ENCODE results near the gene P2RY11.

P2RY11 gene

DNA sequence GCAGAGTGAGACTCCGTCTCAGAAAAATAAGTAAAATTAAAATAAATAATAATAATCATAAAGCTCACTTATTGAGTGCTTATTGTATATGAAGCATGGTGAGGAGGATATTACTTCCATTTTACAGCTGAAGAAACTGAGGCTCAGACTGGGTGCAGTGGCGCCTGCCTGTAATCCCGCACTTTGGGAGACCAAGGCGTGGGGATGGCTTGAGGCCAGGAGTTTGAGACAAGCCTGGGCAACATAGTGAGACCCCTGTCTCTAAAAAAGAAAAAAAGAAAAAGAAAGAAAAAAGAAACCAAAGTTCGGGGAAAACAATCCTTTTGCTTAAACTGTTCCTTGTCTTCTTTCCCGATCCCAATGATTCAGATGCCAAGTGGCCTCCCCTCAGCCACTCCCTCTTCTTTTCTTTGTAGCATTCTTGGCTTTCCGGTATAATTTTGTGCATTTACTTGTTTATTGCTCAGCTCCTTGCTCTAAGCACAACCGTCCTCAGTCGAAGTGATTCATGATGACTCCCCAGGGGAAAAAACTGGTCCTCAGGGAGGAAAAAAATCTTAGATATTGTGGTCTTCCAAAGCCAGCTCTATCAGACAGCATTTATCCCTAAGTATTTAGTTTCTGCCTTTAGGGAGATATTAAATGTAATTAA is 9.2 kb downstream of the P2RY11 start:
- peak overlapping the region; percentile 49 for H3K4me3 ChIP-seq (ENCODE audit: low read length)
- TF ChIP-seq CTCF (conservative IDR thresholded peaks at IDR 0.05; ENCODE audit: low read length): no peak
- DNase-seq (ENCODE audit: low read depth): peak; percentile 92

DNA sequence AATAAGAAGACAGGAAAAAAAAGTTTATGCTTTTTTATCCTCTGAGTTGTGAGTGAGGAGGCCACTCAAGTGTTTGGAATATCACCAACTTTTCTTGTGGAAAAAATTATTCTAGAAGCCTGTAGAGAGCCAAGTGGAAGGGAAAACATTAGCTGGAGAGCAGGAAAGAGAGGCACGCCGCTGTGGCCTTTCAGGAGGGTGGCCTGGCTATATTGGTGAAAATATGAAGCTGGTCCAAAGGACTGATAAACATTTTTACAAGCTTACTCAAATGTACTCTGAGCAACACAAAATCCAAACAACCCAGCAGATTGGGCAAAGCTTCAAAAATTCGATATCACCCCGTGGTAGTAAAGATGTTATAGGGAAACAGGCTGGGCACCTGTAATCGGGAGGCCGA is 10.6 kb downstream of the P2RY11 start:
- TF ChIP-seq CTCF (conservative IDR thresholded peaks at IDR 0.05; ENCODE audit: low read length): no peak
- DNase-seq (ENCODE audit: low read depth): peak; percentile 77
- no peak overlapping the region for H3K4me3 ChIP-seq (ENCODE audit: low read length)

- DNase-seq (ENCODE audit: low read depth): no peak
- H3K4me3 ChIP-seq (ENCODE audit: low read length): no peak overlapping the region
- no peak for TF ChIP-seq CTCF (conservative IDR thresholded peaks at IDR 0.05; ENCODE audit: low read length)
These were observed 12.9 kb downstream of the P2RY11 start for GRCh38 chr19:10124429-10124828.

DNA sequence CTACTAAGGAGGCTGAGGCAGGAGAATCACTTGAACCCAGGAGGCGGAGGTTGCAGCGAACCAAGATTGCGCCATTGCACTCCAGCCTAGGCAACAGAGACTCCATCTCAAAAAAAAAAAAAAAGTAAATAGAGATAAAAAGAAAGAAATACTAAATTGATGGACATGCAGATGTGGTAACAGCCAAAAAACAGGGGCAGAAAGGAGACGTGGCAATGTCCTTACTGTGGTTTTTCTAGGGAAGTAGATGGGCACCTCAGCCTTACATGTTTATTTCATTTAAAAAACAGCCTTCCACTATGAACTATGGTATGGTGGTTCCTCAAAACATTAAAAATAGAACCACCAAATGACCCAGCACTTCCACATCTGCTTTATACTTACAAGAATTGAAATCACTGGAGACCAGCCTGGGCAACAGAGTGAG is 14.7 kb downstream of the P2RY11 start:
- no peak for TF ChIP-seq CTCF (conservative IDR thresholded peaks at IDR 0.05; ENCODE audit: low read length)
- DNase-seq (ENCODE audit: low read depth): no peak
- H3K4me3 ChIP-seq (ENCODE audit: low read length): no peak overlapping the region

DNA sequence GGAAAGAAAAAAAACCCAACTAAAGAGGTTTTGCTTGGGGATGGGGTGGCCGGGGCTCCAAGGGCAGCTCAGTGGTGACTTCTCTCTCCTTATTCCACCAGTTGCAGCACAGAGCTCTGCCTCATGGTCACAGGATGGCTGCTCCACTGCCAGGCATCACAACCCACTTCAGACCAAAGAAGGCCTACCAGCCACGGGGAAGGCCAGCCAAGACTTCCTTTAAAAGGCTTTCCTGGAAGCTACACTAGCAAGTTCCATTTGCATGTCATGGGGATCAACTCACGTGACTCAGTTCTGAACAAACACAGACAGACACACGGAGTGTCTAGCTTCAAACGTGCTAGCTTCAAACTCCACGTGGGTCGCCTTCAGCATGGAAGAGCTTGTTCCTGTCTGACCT is 21.4 kb downstream of the P2RY11 start:
- no peak overlapping the region for H3K4me3 ChIP-seq (ENCODE audit: low read length)
- DNase-seq (ENCODE audit: low read depth): no peak
- no peak for TF ChIP-seq CTCF (conservative IDR thresholded peaks at IDR 0.05; ENCODE audit: low read length)

DNA sequence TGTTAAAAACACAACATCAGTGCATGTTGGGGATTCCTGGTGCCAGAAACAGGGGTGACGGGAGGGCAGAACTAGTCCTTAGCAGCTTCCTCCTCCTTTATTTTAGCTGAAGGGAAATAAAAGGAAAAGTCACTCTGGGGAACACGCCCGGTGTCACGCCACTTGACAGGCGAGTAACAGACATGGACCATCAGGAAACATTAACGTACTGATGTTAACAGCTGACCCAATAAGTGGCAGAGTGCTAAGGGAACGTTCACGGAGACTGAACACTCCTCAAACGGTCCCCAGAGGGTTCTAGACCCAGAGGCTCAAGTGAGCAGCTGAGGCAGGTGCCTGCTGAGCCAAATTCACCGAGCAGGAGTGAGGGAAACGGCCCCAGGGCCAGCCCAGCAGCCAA is 22.1 kb downstream of the P2RY11 start:
- H3K4me3 ChIP-seq (ENCODE audit: low read length): no peak overlapping the region
- DNase-seq (ENCODE audit: low read depth): no peak

More for the DNA sequence above, 22.1 kb downstream of the P2RY11 start:
- no peak for TF ChIP-seq CTCF (conservative IDR thresholded peaks at IDR 0.05; ENCODE audit: low read length)
